HepG2 (cell line): ENCODE data around the gene SH3PXD2A. TPM values are rescaled to one million over a fixed set of nuclear protein-coding genes. Genes with fewer than 3 reads are reported as not detected.
A peak's percentile ranks its signal among the peaks of the same experiment; 100 is the strongest.

ENCODE experiments used
- HMGXB4 ChIP-seq, 2 experiments: sonication (generic) in 1 of 2; formaldehyde crosslinking in 1 of 2; IDR thresholded peaks; 2 replicates each; pipeline versions ENCODE4 v1.4.0 to v1.6.1; 2018 to 2020; ENCODE audit warnings: missing genetic modification reagents in 2 of 2, borderline replicate concordance in 1 of 2, low read depth in 1 of 2, mild to moderate bottlenecking in 1 of 2, missing biosample characterization in 1 of 2
- HNRNPL ChIP-seq: fragments of 200-400 bp; formaldehyde crosslinking; IDR thresholded peaks from 2 replicates; pipeline ENCODE4 v1.6.1; 2017; ENCODE audit warnings: mild to moderate bottlenecking, low read depth, low read length
- KDM5B ChIP-seq: sonication (generic); formaldehyde crosslinking; IDR thresholded peaks from 2 replicates; pipeline ENCODE4 v1.4.0; 2020; ENCODE audit warnings: missing genetic modification reagents, mild to moderate bottlenecking, borderline replicate concordance
- NRL ChIP-seq: sonication (generic); formaldehyde crosslinking; IDR thresholded peaks from 2 replicates; pipeline ENCODE4 v1.5.0; 2020; ENCODE audit warnings: missing genetic modification reagents, mild to moderate bottlenecking, moderate library complexity, borderline replicate concordance
- PAF1 ChIP-seq: IDR thresholded peaks from 2 replicates; pipeline ENCODE4 v1.6.1; 2016; ENCODE audit warnings: missing genetic modification reagents, missing compliant biosample characterization
- RAD21 ChIP-seq: fragments of 450-650 bp; formaldehyde crosslinking; IDR thresholded peaks from 2 replicates; pipeline ENCODE4 v1.5.0; 2020; ENCODE audit warnings: mild to moderate bottlenecking
- RBFOX2 ChIP-seq: fragments of 200-400 bp; formaldehyde crosslinking; IDR thresholded peaks from 2 replicates; pipeline ENCODE4 v1.6.1; 2017; ENCODE audit warnings: low read depth, mild to moderate bottlenecking, low read length
- ZFP1 ChIP-seq: IDR thresholded peaks from 2 replicates; pipeline ENCODE4 v1.6.1; 2016
- ZGPAT ChIP-seq: IDR thresholded peaks from 2 replicates; pipeline ENCODE4 v1.6.1; 2016; ENCODE audit warnings: mild to moderate bottlenecking
- ZNF569 ChIP-seq: sonication (generic); formaldehyde crosslinking; IDR thresholded peaks from 2 replicates; pipeline ENCODE4 v1.5.0; 2020; ENCODE audit warnings: mild to moderate bottlenecking, missing genetic modification reagents, moderate library complexity, borderline replicate concordance
- ZNF572 ChIP-seq: sonication (generic); formaldehyde crosslinking; IDR thresholded peaks from 2 replicates; pipeline ENCODE4 v1.5.1; 2020; ENCODE audit warnings: mild to moderate bottlenecking, missing genetic modification reagents
- ZNF687 ChIP-seq: sonication (generic); formaldehyde crosslinking; IDR thresholded peaks from 2 replicates; pipeline ENCODE4 v1.5.1; 2020; ENCODE audit warnings: mild to moderate bottlenecking, missing genetic modification reagents, moderate library complexity
- ZNF777 ChIP-seq: sonication (generic); formaldehyde crosslinking; IDR thresholded peaks from 2 replicates; pipeline ENCODE4 v1.4.0; 2020; ENCODE audit warnings: missing genetic modification reagents
- ZNF891 ChIP-seq: sonication (generic); formaldehyde crosslinking; IDR thresholded peaks from 2 replicates; pipeline ENCODE4 v1.5.0; 2020; ENCODE audit warnings: mild to moderate bottlenecking, missing genetic modification reagents
- polyA plus RNA-seq, 8 experiments: library from polyadenylated mRNA; depleted of rRNA in 3 of 8; stranded (reverse) in 7 of 8; unstranded in 1 of 8; fragments of >200 nt; fragmentation: Illumina TruSeq in 4 of 8; extraction: Trizol in 4 of 8; gene quantifications; 2 replicates each; pipeline versions ENCODE4 v1.2.1 to v1.2.3, GENCODE V29; 2011 to 2016; ENCODE audit warnings: low read depth in 4 of 8, missing spikeins in 1 of 8, mixed read lengths in 1 of 8; ENCODE audit not compliant: insufficient read depth in 1 of 8
- total RNA-seq, 5 experiments: library from RNA; depleted of rRNA; stranded (reverse); fragments of >200 nt; fragmentation: Illumina TruSeq; extraction: Trizol; gene quantifications; 2 replicates each; pipeline ENCODE4 v1.2.3, GENCODE V29; 2016; ENCODE audit warnings: low read depth in 1 of 5

SH3PXD2A gene
- total and polyA plus RNA-seq, 2 of the 13 experiments (the other 11 are each of a cell fraction or from before 2014, with no cell fraction given): 11.1 to 11.3 TPM

GRCh38 chr10:103854686-103855391 is 537 bp downstream of the SH3PXD2A start (continued):
- TF ChIP-seq HMGXB4 (CRISPR knock-in tag; IDR thresholded peaks at IDR 0.05; ENCODE audit: borderline replicate concordance in 1 of 2, low read depth in 1 of 2): peak; percentile 3 to 14; a peak in 2 of 4 replicates
- 0 out of 2 replicates have a peak, but pooled peaks have one; percentile 35 for TF ChIP-seq ZNF891
- no peak for TF ChIP-seq ZFP1
- TF ChIP-seq ZNF569 (CRISPR knock-in tag): no peak
- no peak for TF ChIP-seq PAF1 (CRISPR knock-in tag)
- peak; percentile 59; the same call in 1 of the 2 replicates for TF ChIP-seq KDM5B
- TF ChIP-seq NRL (CRISPR knock-in tag): peak; percentile 71; the same call in 1 of the 2 replicates
- TF ChIP-seq ZGPAT (CRISPR knock-in tag): 0 out of 2 replicates have a peak, but pooled peaks have one; percentile 5
- 0 out of 2 replicates have a peak, but pooled peaks have one; percentile 33 for TF ChIP-seq HNRNPL
- TF ChIP-seq RBFOX2: peak; percentile 70
- peak; percentile 75 for TF ChIP-seq ZNF687
- peak; percentile 55 for TF ChIP-seq ZNF777
- no peak for TF ChIP-seq ZNF572 (CRISPR knock-in tag)
- TF ChIP-seq RAD21 (CRISPR knock-in tag): peak; percentile 42; the same call in 1 of the 2 replicates
